ENCODE measurements around the gene BPIFB1. TPM values are rescaled to one million over a fixed set of nuclear protein-coding genes. Genes with fewer than 3 reads are reported as not detected.
A peak's percentile ranks its signal among the peaks of the same experiment; 100 is the strongest.

The BPIFB1 gene
- total RNA-seq, 1 experiment from 2014 or later = not detected

GRCh38 chr20:33242319-33243100 lies 40.5 kb upstream of the BPIFB1 start:
- Histone ChIP-seq H3K4me1 (ENCODE audit: low read length) (no peaks in the 10 kb centered on the region), H3K9me2 (replicated peaks; ENCODE audit: insufficient read depth, low read length) (no peaks in the 10 kb centered on the region), H3K27ac (ENCODE audit: low read length) (no peak overlapping the region), H3K9ac (ENCODE audit: low read length) (no peak overlapping the region), H4K20me1 (ENCODE audit: insufficient read depth, low read depth, low read length) (no peaks in the 10 kb centered on the region), H3K9me3 (ENCODE audit: low read length) (no peaks in the 10 kb centered on the region), H2AFZ (ENCODE audit: low read length) (no peak overlapping the region), H3K36me3 (ENCODE audit: insufficient read depth, low read length) (no peaks in the 10 kb centered on the region), H3K27me3 (ENCODE audit: low read length) (no peaks in the 10 kb centered on the region), H3K79me2 (ENCODE audit: low read length) (no peaks in the 10 kb centered on the region), H3K4me3 (ENCODE audit: low read length) (no peak overlapping the region), H3K4me2 (ENCODE audit: low read depth, low read length, poor library complexity, severe bottlenecking) (no peak overlapping the region)
- DNase-seq = no peak

- Histone ChIP-seq H3K9me2 (replicated peaks; ENCODE audit: insufficient read depth, low read length) (no peaks in the 10 kb centered on the region), H3K27me3 (ENCODE audit: low read length) (no peaks in the 10 kb centered on the region), H3K79me2 (ENCODE audit: low read length) (no peaks in the 10 kb centered on the region), H3K9me3 (ENCODE audit: low read length) (no peaks in the 10 kb centered on the region), H3K4me1 (ENCODE audit: low read length) (peaks cover 15% of the 10 kb centered on the region), H4K20me1 (ENCODE audit: insufficient read depth, low read depth, low read length) (no peaks in the 10 kb centered on the region), H3K9ac (ENCODE audit: low read length) (no peak overlapping the region), H3K4me3 (ENCODE audit: low read length) (no peak overlapping the region), H3K27ac (ENCODE audit: low read length) (no peak overlapping the region), H3K36me3 (ENCODE audit: insufficient read depth, low read length) (no peaks in the 10 kb centered on the region), H2AFZ (ENCODE audit: low read length) (no peak overlapping the region), H3K4me2 (ENCODE audit: low read depth, low read length, poor library complexity, severe bottlenecking) (no peak overlapping the region)
- no peak for DNase-seq
Measured at GRCh38 chr20:33246077-33246476, 36.9 kb upstream of the BPIFB1 start.

DNA sequence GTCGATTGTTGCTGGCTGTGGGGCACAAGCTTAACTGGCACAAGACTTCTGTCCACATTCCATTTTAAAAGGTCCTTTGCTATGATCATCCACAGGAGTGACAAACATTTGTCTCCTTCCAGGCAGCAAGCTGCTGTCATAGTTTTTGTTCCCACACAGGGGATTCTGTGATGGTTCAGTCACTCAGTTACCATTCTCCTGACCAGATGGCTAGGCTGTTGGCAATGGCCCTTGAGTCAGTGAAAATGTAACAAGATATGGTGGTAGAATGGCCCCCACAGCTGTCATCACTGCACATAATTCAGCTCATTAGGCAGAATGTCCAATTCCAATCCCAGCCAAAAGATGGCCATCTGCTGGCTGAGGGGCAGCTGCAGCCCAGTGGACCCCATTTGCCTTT lies 33.6 kb upstream of the BPIFB1 start:
- Histone ChIP-seq H3K27ac (ENCODE audit: low read length) (no peak overlapping the region), H3K9me2 (replicated peaks; ENCODE audit: insufficient read depth, low read length) (no peaks in the 10 kb centered on the region), H3K36me3 (ENCODE audit: insufficient read depth, low read length) (no peaks in the 10 kb centered on the region), H3K9ac (ENCODE audit: low read length) (no peak overlapping the region), H3K27me3 (ENCODE audit: low read length) (no peaks in the 10 kb centered on the region), H4K20me1 (ENCODE audit: insufficient read depth, low read depth, low read length) (no peaks in the 10 kb centered on the region), H3K4me1 (ENCODE audit: low read length) (peaks cover 23% of the 10 kb centered on the region), H2AFZ (ENCODE audit: low read length) (no peak overlapping the region), H3K79me2 (ENCODE audit: low read length) (no peaks in the 10 kb centered on the region), H3K4me3 (ENCODE audit: low read length) (no peak overlapping the region), H3K9me3 (ENCODE audit: low read length) (no peaks in the 10 kb centered on the region), H3K4me2 (ENCODE audit: low read depth, low read length, poor library complexity, severe bottlenecking) (no peak overlapping the region)
- no peak for DNase-seq

- peak overlapping the region; percentile 61 for H3K4me2 ChIP-seq (ENCODE audit: low read depth, low read length, poor library complexity, severe bottlenecking)
- no peak overlapping the region for H3K27ac ChIP-seq (ENCODE audit: low read length)
- H4K20me1 ChIP-seq (ENCODE audit: insufficient read depth, low read depth, low read length) = no peaks in the 10 kb centered on the region
- DNase-seq = peak; percentile 79
- H3K27me3 ChIP-seq (ENCODE audit: low read length) = no peaks in the 10 kb centered on the region
- H3K9ac ChIP-seq (ENCODE audit: low read length) = no peak overlapping the region
- no peaks in the 10 kb centered on the region for H3K79me2 ChIP-seq (ENCODE audit: low read length)
- no peaks in the 10 kb centered on the region for H3K9me2 ChIP-seq (replicated peaks; ENCODE audit: insufficient read depth, low read length)
- H3K4me3 ChIP-seq (ENCODE audit: low read length) = peak overlapping the region; percentile 25; the same call in 1 of the 2 replicates
- H2AFZ ChIP-seq (ENCODE audit: low read length) = no peak overlapping the region
- H3K36me3 ChIP-seq (ENCODE audit: insufficient read depth, low read length) = no peaks in the 10 kb centered on the region
- peaks cover 23% of the 10 kb centered on the region for H3K4me1 ChIP-seq (ENCODE audit: low read length)
- no peaks in the 10 kb centered on the region for H3K9me3 ChIP-seq (ENCODE audit: low read length)
Measured at GRCh38 chr20:33250666-33251065, 32.3 kb upstream of the BPIFB1 start.

GRCh38 chr20:33251496-33251895 lies 31.5 kb upstream of the BPIFB1 start:
- H3K4me1 ChIP-seq (ENCODE audit: low read length) = peaks cover 23% of the 10 kb centered on the region
- no peaks in the 10 kb centered on the region for H3K36me3 ChIP-seq (ENCODE audit: insufficient read depth, low read length)
- H2AFZ ChIP-seq (ENCODE audit: low read length) = no peak overlapping the region
- no peak overlapping the region for H3K27ac ChIP-seq (ENCODE audit: low read length)
- no peak overlapping the region for H3K9ac ChIP-seq (ENCODE audit: low read length)
- H3K79me2 ChIP-seq (ENCODE audit: low read length) = no peaks in the 10 kb centered on the region
- no peak overlapping the region for H3K4me3 ChIP-seq (ENCODE audit: low read length)
- no peak for DNase-seq
- H4K20me1 ChIP-seq (ENCODE audit: insufficient read depth, low read depth, low read length) = no peaks in the 10 kb centered on the region
- no peaks in the 10 kb centered on the region for H3K27me3 ChIP-seq (ENCODE audit: low read length)
- no peaks in the 10 kb centered on the region for H3K9me2 ChIP-seq (replicated peaks; ENCODE audit: insufficient read depth, low read length)
- no peaks in the 10 kb centered on the region for H3K9me3 ChIP-seq (ENCODE audit: low read length)
- H3K4me2 ChIP-seq (ENCODE audit: low read depth, low read length, poor library complexity, severe bottlenecking) = peak overlapping the region; percentile 61

GRCh38 chr20:33252460-33252859 lies 30.6 kb upstream of the BPIFB1 start:
- Histone ChIP-seq H3K36me3 (ENCODE audit: insufficient read depth, low read length) (no peaks in the 10 kb centered on the region), H3K4me2 (ENCODE audit: low read depth, low read length, poor library complexity, severe bottlenecking) (no peak overlapping the region), H4K20me1 (ENCODE audit: insufficient read depth, low read depth, low read length) (no peaks in the 10 kb centered on the region), H3K4me1 (ENCODE audit: low read length) (peaks cover 23% of the 10 kb centered on the region), H3K4me3 (ENCODE audit: low read length) (no peak overlapping the region), H3K79me2 (ENCODE audit: low read length) (no peaks in the 10 kb centered on the region), H3K9me3 (ENCODE audit: low read length) (no peaks in the 10 kb centered on the region), H3K27me3 (ENCODE audit: low read length) (no peaks in the 10 kb centered on the region), H3K9ac (ENCODE audit: low read length) (no peak overlapping the region), H3K9me2 (replicated peaks; ENCODE audit: insufficient read depth, low read length) (no peaks in the 10 kb centered on the region), H3K27ac (ENCODE audit: low read length) (no peak overlapping the region), H2AFZ (ENCODE audit: low read length) (no peak overlapping the region)
- DNase-seq = no peak

GRCh38 chr20:33255005-33255404 lies 28.0 kb upstream of the BPIFB1 start:
- peaks cover 19% of the 10 kb centered on the region for H3K4me1 ChIP-seq (ENCODE audit: low read length)
- no peak overlapping the region for H3K4me3 ChIP-seq (ENCODE audit: low read length)
- no peaks in the 10 kb centered on the region for H3K9me3 ChIP-seq (ENCODE audit: low read length)
- H3K27me3 ChIP-seq (ENCODE audit: low read length) = no peaks in the 10 kb centered on the region
- no peak overlapping the region for H2AFZ ChIP-seq (ENCODE audit: low read length)
- H3K9ac ChIP-seq (ENCODE audit: low read length) = no peak overlapping the region
- H3K4me2 ChIP-seq (ENCODE audit: low read depth, low read length, poor library complexity, severe bottlenecking) = no peak overlapping the region
- H3K27ac ChIP-seq (ENCODE audit: low read length) = no peak overlapping the region
- no peaks in the 10 kb centered on the region for H3K9me2 ChIP-seq (replicated peaks; ENCODE audit: insufficient read depth, low read length)
- no peaks in the 10 kb centered on the region for H3K79me2 ChIP-seq (ENCODE audit: low read length)
- H4K20me1 ChIP-seq (ENCODE audit: insufficient read depth, low read depth, low read length) = no peaks in the 10 kb centered on the region
- H3K36me3 ChIP-seq (ENCODE audit: insufficient read depth, low read length) = no peaks in the 10 kb centered on the region
- DNase-seq = no peak

- no peaks in the 10 kb centered on the region for H3K4me1 ChIP-seq (ENCODE audit: low read length)
- no peak for DNase-seq
- no peaks in the 10 kb centered on the region for H3K9me3 ChIP-seq (ENCODE audit: low read length)
- H3K27ac ChIP-seq (ENCODE audit: low read length) = no peak overlapping the region
- H3K36me3 ChIP-seq (ENCODE audit: insufficient read depth, low read length) = no peaks in the 10 kb centered on the region
- H3K4me2 ChIP-seq (ENCODE audit: low read depth, low read length, poor library complexity, severe bottlenecking) = no peak overlapping the region
- no peaks in the 10 kb centered on the region for H3K79me2 ChIP-seq (ENCODE audit: low read length)
- no peaks in the 10 kb centered on the region for H4K20me1 ChIP-seq (ENCODE audit: insufficient read depth, low read depth, low read length)
- no peaks in the 10 kb centered on the region for H3K27me3 ChIP-seq (ENCODE audit: low read length)
- no peak overlapping the region for H3K4me3 ChIP-seq (ENCODE audit: low read length)
- H2AFZ ChIP-seq (ENCODE audit: low read length) = no peak overlapping the region
- H3K9me2 ChIP-seq (replicated peaks; ENCODE audit: insufficient read depth, low read length) = no peaks in the 10 kb centered on the region
- H3K9ac ChIP-seq (ENCODE audit: low read length) = no peak overlapping the region
Measured at GRCh38 chr20:33257237-33257636, 25.8 kb upstream of the BPIFB1 start.
